ENCODE measurements around the gene DNM3.

DNA sequence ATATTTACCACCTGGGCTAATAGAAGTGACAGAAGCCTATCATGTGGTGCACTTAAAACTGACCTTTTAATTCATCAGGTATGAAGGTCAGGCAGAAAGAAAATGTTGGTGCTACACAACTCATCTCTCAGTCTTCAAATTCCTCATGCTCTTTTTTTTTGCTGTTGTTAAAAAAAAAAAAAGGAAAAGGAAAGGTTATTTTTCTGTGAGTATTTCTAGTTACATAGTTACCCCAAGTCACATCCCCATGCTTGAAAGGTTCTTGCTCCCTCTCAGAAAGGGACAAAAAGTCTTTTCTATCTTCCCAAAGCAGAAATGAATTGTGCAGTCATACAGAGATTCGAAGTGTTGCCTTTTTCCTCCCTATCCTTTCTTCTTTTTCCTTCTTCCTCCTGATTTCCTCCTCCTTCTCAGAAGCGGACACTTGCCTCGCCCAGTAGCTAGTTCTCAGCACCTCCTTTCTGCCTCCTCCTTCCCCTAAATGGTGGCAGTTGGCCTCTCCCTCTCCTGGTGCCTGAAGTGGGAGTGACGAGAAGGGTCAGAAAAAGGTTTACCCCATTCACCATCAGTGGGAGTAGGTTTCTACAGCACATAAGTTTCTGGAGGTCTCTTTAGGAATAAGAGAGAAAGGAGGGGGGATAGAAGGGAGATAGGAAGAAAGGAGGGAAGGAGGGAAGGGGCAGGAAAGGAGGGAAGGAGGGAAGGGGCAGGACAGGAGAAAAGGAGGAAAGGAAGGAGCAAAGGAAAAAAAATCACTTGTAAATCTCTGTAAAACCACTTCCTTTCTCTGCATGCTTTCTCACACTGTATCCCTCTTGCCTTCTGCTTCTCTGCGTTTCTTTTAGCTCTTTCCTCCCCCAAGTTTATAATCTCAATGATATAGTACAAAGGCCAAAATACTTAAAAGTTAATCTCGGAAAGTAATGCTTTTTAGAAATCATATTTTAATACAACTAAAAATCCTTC is 558.7 kb downstream of the DNM3 start:
- no peak for TF ChIP-seq CTCF (conservative IDR thresholded peaks at IDR 0.05 in 1 of 2, IDR thresholded peaks at IDR 0.05 in 1 of 2; ENCODE audit: extremely low read depth in 1 of 2, insufficient read depth in 1 of 2, low read depth in 1 of 2, low read length in 2 of 2)
- no peak for TF ChIP-seq EZH2 (IDR thresholded peaks at IDR 0.05; ENCODE audit: borderline replicate concordance, low read length)
